Activated CD8-positive, alpha-beta memory T cell treated with anti-CD3 and anti-CD28 coated beads, Interleukin-2, amount 10 ng/mL, durations not matched to agents 7 days and 5 days (primary cell): Measurements from ENCODE around the gene AKNAD1. TPM values are rescaled to one million over a fixed set of nuclear protein-coding genes. Genes with fewer than 3 reads are reported as not detected.
"Not testable (repeated sequence)": the region's sequence is repeated elsewhere in the genome, so short reads cannot be mapped to it uniquely, and the experiment has no call there.

Experiments used
- ATAC-seq: fragments of 150-1000 bp; cut with Tn5 transposase; one replicate; pipeline ENCODE4 v1.10.0; 2021; ENCODE audit warnings: moderate library complexity
- CTCF ChIA-PET: fragments of 350-600 bp; sonication (Branson Sonifier 250); formaldehyde crosslinking; loops from one replicate; lab custom pipeline; 2021; ENCODE audit warnings: antibody characterized with exemption; lab: Charles Lee
- DNase-seq: peaks from one replicate; pipeline ENCODE4 v3.0.0-alpha.2; 2020
- H3K27ac Mint-ChIP-seq: one replicate; pipeline ENCODE4 v1.8.0; 2021; ENCODE audit warnings: mild to moderate bottlenecking, mixed read lengths
- H3K27me3 Mint-ChIP-seq: one replicate; pipeline ENCODE4 v1.8.0; 2021; ENCODE audit warnings: mixed read lengths
- H3K36me3 Mint-ChIP-seq: one replicate; pipeline ENCODE4 v1.8.0; 2021; ENCODE audit warnings: mild to moderate bottlenecking, mixed read lengths
- H3K4me1 Mint-ChIP-seq: one replicate; pipeline ENCODE4 v1.8.0; 2021; ENCODE audit warnings: mixed read lengths
- H3K4me3 Mint-ChIP-seq: one replicate; pipeline ENCODE4 v1.8.0; 2021; ENCODE audit warnings: mild to moderate bottlenecking, moderate library complexity, mixed read lengths
- H3K9me3 Mint-ChIP-seq: one replicate; pipeline ENCODE4 v1.8.0; 2022; ENCODE audit warnings: low read depth, mixed read lengths
- total RNA-seq, 2 experiments: library from RNA; stranded (reverse); gene quantifications; one replicate each; pipeline ENCODE4 v1.2.3, GENCODE V29; 2021

AKNAD1 gene
- total RNA-seq, 2 experiments from 2014 or later: not detected

DNA sequence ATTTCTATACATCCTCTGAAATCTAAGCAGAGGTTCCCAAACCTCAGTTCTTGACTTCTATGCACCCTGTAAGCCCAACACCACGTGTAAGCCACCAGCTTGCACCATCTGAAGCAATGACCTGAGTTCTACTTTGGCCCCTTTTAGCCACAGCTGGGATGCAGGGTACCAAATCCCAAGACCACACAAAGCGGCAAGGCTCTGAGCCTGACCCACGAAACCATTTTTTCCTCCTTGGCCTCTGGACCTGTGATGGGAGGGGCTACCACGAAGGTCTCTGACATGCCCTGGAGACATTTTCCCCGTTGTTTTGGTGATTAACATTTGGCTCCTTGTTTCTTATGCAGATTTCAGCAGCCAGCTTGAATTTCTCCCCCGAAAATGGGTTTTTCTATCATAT, 71.6 kb downstream of the AKNAD1 start:
- H3K4me3 Mint-ChIP-seq: no peak overlapping the region
- CTCF ChIA-PET: no interaction called here
- H3K9me3 Mint-ChIP-seq: peaks cover 18% of the 10 kb centered on the region
- DNase-seq (no peak), ATAC-seq (no peak)
- H3K36me3 Mint-ChIP-seq: peaks cover 82% of the 10 kb centered on the region
- H3K4me1 Mint-ChIP-seq: no peaks in the 10 kb centered on the region
- H3K27me3 Mint-ChIP-seq: no peaks in the 10 kb centered on the region
- no peak overlapping the region for H3K27ac Mint-ChIP-seq

DNA sequence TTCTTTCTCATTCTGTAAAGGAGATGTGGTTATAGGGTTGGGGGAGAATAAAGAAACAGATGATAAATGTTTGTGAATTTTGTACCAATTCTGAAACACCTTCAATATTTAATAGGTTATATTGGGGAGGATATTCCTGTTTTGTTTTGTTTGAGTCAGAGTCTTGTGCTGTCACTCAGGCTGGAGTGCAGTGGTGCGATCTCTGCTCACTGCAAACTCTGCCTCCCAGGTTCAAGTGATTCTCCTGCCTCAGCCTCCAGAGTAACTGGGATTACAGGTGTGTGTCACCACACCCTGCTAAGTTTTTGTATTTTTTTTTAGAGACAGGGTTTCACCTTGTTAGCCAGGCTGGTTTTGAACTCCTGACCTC, 75.3 kb downstream of the AKNAD1 start:
- H3K4me3 Mint-ChIP-seq, DNase-seq, ATAC-seq, CTCF ChIA-PET, H3K4me1 Mint-ChIP-seq, H3K27ac Mint-ChIP-seq, H3K27me3 Mint-ChIP-seq: not testable (repeated sequence)
- Mint-ChIP-seq H3K36me3 (peaks cover 75% of the 10 kb centered on the region), H3K9me3 (peaks cover 18% of the 10 kb centered on the region)

DNA sequence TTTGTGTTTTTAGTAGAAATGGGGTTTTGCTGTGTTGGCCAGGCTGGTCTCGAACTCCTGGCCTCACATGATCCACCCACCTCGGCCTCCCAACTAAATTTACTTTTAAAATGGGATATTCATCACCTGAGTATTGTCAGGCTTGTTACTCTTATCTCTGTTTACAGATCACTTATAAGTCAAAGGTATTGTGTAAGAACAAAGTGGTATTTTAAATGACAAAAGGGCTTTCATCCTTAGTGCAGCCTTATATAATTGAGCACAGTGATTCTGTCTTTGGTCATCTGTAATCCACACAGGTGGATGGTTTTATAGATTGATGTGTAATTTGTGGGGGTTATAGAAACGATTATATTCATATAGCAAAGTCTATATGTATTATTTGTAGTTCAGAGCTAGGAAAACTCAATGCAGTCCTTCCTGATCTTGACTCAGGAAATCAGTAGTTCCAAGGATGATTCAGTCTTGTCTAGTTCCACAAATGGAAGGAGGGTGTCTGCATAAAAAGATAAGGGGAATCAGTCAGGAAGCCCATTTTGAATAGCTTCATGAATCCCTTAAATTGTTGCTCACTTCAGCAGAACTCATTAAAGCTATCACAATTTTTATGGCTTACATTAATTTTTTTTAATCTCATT, 75.8 kb downstream of the AKNAD1 start:
- no peak for ATAC-seq
- Mint-ChIP-seq H3K27ac (no peak overlapping the region), H3K27me3 (no peaks in the 10 kb centered on the region), H3K4me1 (no peaks in the 10 kb centered on the region), H3K9me3 (peaks cover 16% of the 10 kb centered on the region), H3K36me3 (peaks cover 73% of the 10 kb centered on the region), H3K4me3 (no peak overlapping the region)
- no peak for DNase-seq
- CTCF ChIA-PET: interaction anchor here (0.7 kb wide), 1 partner anchor 56 kb away, joined by 3 read pairs; no protein-coding TSS in a partner anchor

DNA sequence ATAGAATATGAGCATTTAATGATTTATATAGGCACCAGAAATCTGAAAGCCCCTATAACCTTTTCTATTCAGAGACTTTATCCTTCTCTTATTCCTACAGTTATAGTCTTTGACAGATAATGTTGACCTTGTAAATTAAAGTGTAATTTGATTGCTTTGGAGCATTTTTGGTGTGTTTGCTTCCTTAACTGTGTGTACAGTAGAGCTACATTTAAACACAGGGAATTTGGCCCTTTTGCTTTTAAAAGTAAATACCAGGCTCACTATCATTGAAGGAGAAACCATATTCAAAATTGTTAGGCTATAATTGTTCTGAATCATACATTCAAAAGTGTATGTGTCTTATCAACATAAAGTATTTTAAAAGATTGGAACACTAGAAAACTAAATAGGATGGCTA, 77.4 kb downstream of the AKNAD1 start:
- Mint-ChIP-seq H3K27me3 (no peaks in the 10 kb centered on the region), H3K36me3 (peaks cover 66% of the 10 kb centered on the region), H3K4me3 (no peak overlapping the region), H3K27ac (no peak overlapping the region), H3K9me3 (peaks cover 1% of the 10 kb centered on the region), H3K4me1 (no peaks in the 10 kb centered on the region)
- DNase-seq: no peak
- CTCF ChIA-PET: no interaction called here
- no peak for ATAC-seq

DNA sequence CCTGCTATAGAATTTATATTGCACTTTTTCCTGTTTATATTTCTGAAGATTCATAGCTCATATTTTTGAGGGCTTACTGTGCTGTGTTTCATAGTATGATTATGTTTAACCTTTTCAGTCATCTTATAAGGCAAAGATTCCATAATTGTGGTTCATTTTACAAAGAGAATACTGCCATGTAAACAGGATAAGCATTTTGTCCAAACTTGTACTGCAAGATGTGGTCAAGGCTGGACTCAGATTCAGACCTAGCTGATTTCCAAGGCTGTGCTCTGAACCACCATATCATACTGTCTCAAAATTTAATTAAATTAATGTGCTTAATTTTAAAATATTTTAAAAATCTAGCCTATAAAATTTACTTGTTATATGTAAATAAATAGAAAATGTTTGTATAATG, 79.1 kb downstream of the AKNAD1 start:
- Mint-ChIP-seq H3K4me1 (no peaks in the 10 kb centered on the region), H3K36me3 (peaks cover 57% of the 10 kb centered on the region), H3K4me3 (no peak overlapping the region), H3K27me3 (no peaks in the 10 kb centered on the region), H3K27ac (no peak overlapping the region), H3K9me3 (no peaks in the 10 kb centered on the region)
- CTCF ChIA-PET: no interaction called here
- ATAC-seq (no peak), DNase-seq (no peak)

DNA sequence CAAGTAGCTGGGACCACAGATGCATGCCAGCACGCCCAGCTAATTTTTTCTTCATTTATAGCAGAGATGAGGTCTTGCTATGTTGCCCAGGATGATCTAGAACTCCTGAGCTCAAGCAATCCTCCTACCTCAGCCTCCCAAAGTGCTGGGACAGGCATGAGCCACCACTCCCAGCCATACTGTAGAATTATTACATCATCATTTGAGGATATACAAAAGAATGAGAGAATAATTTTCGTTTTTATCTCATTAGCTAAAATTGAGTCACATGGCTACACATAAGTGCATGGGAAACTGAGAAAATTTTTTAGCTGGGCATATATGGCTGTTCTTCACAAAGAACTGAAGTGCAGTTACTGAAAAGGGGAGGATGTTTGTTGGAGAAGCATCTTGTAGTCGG, 89.2 kb downstream of the AKNAD1 start:
- Mint-ChIP-seq H3K27me3 (no peaks in the 10 kb centered on the region), H3K9me3 (no peaks in the 10 kb centered on the region), H3K36me3 (peaks cover 37% of the 10 kb centered on the region), H3K27ac (no peak overlapping the region), H3K4me1 (no peaks in the 10 kb centered on the region), H3K4me3 (no peak overlapping the region)
- no peak for DNase-seq
- CTCF ChIA-PET: no interaction called here
- no peak for ATAC-seq

DNA sequence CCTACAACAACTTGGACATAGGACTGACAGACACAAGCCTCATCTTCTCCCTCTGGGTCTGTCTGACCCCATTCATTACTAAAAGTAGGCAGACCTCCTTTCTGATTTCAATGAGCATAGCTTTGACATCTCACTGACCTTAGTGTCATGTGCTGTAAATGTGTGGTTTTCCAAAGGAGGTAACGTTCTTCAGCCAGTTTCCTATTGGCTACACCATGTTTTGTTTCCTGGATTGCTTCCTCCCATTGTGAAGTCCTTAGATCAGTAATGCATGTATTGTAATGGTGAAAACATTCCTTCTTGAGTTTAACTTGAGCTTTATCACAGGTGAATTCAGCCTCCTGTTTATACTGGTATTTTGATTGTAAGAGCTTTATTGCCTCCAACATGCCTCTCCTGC, 89.8 kb downstream of the AKNAD1 start:
- H3K36me3 Mint-ChIP-seq: peaks cover 38% of the 10 kb centered on the region
- no peaks in the 10 kb centered on the region for H3K27me3 Mint-ChIP-seq
- DNase-seq (no peak), ATAC-seq (no peak)
- H3K27ac Mint-ChIP-seq: no peak overlapping the region
- no peaks in the 10 kb centered on the region for H3K4me1 Mint-ChIP-seq
- no peaks in the 10 kb centered on the region for H3K9me3 Mint-ChIP-seq
- CTCF ChIA-PET: no interaction called here
- H3K4me3 Mint-ChIP-seq: no peak overlapping the region

Other genes starting within 250 kb of the AKNAD1 start
- gene HENMT1, start 196.0 kb downstream of the AKNAD1 start, total RNA-seq: 10 to 100 TPM; 34.1 to 36.0 TPM
- gene PRPF38B, start 164.8 kb downstream of the AKNAD1 start, total RNA-seq: 10 to 100 TPM; 61.4 to 81.5 TPM
- gene FNDC7, start 144.2 kb downstream of the AKNAD1 start, total RNA-seq: not detected
- 10 to 100 TPM; 46.3 to 48.1 TPM for gene STXBP3, start 110.4 kb downstream of the AKNAD1 start, total RNA-seq
- 10 to 100 TPM; 30.8 to 47.3 TPM for gene GPSM2, start 19.9 kb upstream of the AKNAD1 start, total RNA-seq
- gene CLCC1, start 106.4 kb upstream of the AKNAD1 start, total RNA-seq: 10 to 100 TPM; 14.0 to 16.6 TPM
- 10 to 100 TPM; 10.7 to 12.0 TPM for gene WDR47, start 185.0 kb upstream of the AKNAD1 start, total RNA-seq
- gene TAF13, start 218.9 kb upstream of the AKNAD1 start, total RNA-seq: 10 to 100 TPM; 18.1 to 26.4 TPM
- 10 to 100 TPM; 21.8 to 27.0 TPM for gene TMEM167B, start 233.7 kb upstream of the AKNAD1 start, total RNA-seq